ENCODE data around the gene LDAH.

LDAH gene

GRCh38 chr2:20665243-20666004 is 157.5 kb downstream of the LDAH start:
- DNase-seq = no peak

GRCh38 chr2:20664431-20665242 is 158.3 kb downstream of the LDAH start:
- no peak for DNase-seq

- DNase-seq = no peak
Observed at GRCh38 chr2:20664071-20664390, 158.9 kb downstream of the LDAH start.

GRCh38 chr2:20663196-20664070 is 159.5 kb downstream of the LDAH start:
- DNase-seq = no peak

- no peak for DNase-seq
Observed at GRCh38 chr2:20662308-20662937, 160.5 kb downstream of the LDAH start.

- peak; percentile 37 to 50 for DNase-seq
Observed at GRCh38 chr2:20661421-20662307, 161.2 kb downstream of the LDAH start.

- no peak for DNase-seq
Observed at GRCh38 chr2:20660506-20661420, 162.1 kb downstream of the LDAH start.

GRCh38 chr2:20657522-20658235 is 165.2 kb downstream of the LDAH start:
- DNase-seq = no peak

- no peak for DNase-seq
Observed at GRCh38 chr2:20656561-20656960, 166.3 kb downstream of the LDAH start.

GRCh38 chr2:20654535-20654813 is 168.4 kb downstream of the LDAH start:
- no peak for DNase-seq

GRCh38 chr2:20653695-20654534 is 169.0 kb downstream of the LDAH start:
- no peak for DNase-seq

GRCh38 chr2:20652673-20653575 is 170.0 kb downstream of the LDAH start:
- DNase-seq = no peak

GRCh38 chr2:20652141-20652540 is 170.8 kb downstream of the LDAH start:
- no peak for DNase-seq

GRCh38 chr2:20651731-20652099 is 171.2 kb downstream of the LDAH start:
- no peak for DNase-seq

- peak; percentile 64 to 72 for DNase-seq
Observed at GRCh38 chr2:20650877-20651730, 171.8 kb downstream of the LDAH start, which contains the start of gene HS1BP3. Gene HS1BP3 (minus strand): TSS chr2:20651098. CDS start chr2:20651063, 35 bp downstream.

- peak in 1 of 2 donors; percentile 75 for DNase-seq
Observed at GRCh38 chr2:20650393-20650876, 172.5 kb downstream of the LDAH start.

- DNase-seq = no peak
Observed at GRCh38 chr2:20649976-20650375, 172.9 kb downstream of the LDAH start.
